ENCODE measurements around the gene TLL1.

GRCh38 chr4:166008510-166008909 is 135.5 kb downstream of the TLL1 start:
- TF ChIP-seq, protein P1, sequence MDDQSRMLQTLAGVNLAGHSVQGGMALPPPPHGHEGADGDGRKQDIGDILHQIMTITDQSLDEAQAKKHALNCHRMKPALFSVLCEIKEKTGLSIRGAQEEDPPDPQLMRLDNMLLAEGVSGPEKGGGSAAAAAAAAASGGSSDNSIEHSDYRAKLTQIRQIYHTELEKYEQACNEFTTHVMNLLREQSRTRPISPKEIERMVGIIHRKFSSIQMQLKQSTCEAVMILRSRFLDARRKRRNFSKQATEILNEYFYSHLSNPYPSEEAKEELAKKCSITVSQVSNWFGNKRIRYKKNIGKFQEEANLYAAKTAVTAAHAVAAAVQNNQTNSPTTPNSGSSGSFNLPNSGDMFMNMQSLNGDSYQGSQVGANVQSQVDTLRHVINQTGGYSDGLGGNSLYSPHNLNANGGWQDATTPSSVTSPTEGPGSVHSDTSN (IDR thresholded peaks at IDR 0.05), result no peak
- TF ChIP-seq EZH2phosphoT487 (IDR thresholded peaks at IDR 0.05; ENCODE audit: borderline replicate concordance, low read depth), result no peak

Data from SK-N-SH (cell line).